ENCODE results near the gene KCNA10.

GRCh38 chr1:110525249-110525595 is 6.2 kb upstream of the KCNA10 start:
- no peak for TF ChIP-seq POLR2A (IDR thresholded peaks at IDR 0.05)
- TF ChIP-seq, protein P1, sequence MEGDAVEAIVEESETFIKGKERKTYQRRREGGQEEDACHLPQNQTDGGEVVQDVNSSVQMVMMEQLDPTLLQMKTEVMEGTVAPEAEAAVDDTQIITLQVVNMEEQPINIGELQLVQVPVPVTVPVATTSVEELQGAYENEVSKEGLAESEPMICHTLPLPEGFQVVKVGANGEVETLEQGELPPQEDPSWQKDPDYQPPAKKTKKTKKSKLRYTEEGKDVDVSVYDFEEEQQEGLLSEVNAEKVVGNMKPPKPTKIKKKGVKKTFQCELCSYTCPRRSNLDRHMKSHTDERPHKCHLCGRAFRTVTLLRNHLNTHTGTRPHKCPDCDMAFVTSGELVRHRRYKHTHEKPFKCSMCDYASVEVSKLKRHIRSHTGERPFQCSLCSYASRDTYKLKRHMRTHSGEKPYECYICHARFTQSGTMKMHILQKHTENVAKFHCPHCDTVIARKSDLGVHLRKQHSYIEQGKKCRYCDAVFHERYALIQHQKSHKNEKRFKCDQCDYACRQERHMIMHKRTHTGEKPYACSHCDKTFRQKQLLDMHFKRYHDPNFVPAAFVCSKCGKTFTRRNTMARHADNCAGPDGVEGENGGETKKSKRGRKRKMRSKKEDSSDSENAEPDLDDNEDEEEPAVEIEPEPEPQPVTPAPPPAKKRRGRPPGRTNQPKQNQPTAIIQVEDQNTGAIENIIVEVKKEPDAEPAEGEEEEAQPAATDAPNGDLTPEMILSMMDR (IDR thresholded peaks at IDR 0.05), result no peak
